ENCODE data around the gene SLC26A3. TPM values are rescaled to one million over a fixed set of nuclear protein-coding genes. Genes with fewer than 3 reads are reported as not detected.

Gene SLC26A3
- total RNA-seq, 1 experiment from 2014 or later = not detected

GRCh38 chr7:107843184-107843583, 40.2 kb upstream of the SLC26A3 start:
- H3K4me1 Mint-ChIP-seq = no peaks in the 10 kb centered on the region
- WGBS (ENCODE audit: extremely low coverage, insufficient read length, low lambda C conversion rate) = no CpG with 5 or more reads among the region's 16 CpGs
- H3K79me1 ChIP-seq (ENCODE audit: insufficient read depth, low read depth, low read length, poor library complexity, severe bottlenecking) = no peaks in the 10 kb centered on the region
- no peaks in the 10 kb centered on the region for H3K79me2 ChIP-seq (ENCODE audit: insufficient read depth, low read length)
- no peak overlapping the region for H3T11ph ChIP-seq (ENCODE audit: low read length)
- H3K27me3 Mint-ChIP-seq (ENCODE audit: low read depth) = no peaks in the 10 kb centered on the region; the same call in 1 of the 2 replicates
- no peak overlapping the region for H2BK15ac ChIP-seq (ENCODE audit: low read depth, low read length)
- no peak overlapping the region for H4K8ac ChIP-seq (replicated peaks; ENCODE audit: insufficient read length, low read depth, low read length)
- H3K36me3 Mint-ChIP-seq (ENCODE audit: insufficient read depth in 1 of 3, low read depth in 3 of 3) = no peaks in the 10 kb centered on the region; a peak in 1 of 7 replicates
- H3K9me3 ChIP-seq (ENCODE audit: control insufficient read depth, low read depth, low read length) = no peaks in the 10 kb centered on the region
- no peaks in the 10 kb centered on the region for H4K20me1 ChIP-seq (ENCODE audit: control insufficient read depth, insufficient read depth, insufficient read length)
- no peak overlapping the region for H3K27ac Mint-ChIP-seq
- peak; percentile 28 for DNase-seq
- H3K23me2 ChIP-seq (ENCODE audit: insufficient read length, low read depth, low read length, poor library complexity, severe bottlenecking) = no peaks in the 10 kb centered on the region
- H3K23ac ChIP-seq (ENCODE audit: insufficient read length, low read depth, low read length) = no peak overlapping the region
- no peak overlapping the region for H2BK20ac ChIP-seq (ENCODE audit: low read depth, low read length, poor library complexity, severe bottlenecking)
- no peak overlapping the region for H2BK5ac ChIP-seq (ENCODE audit: insufficient read length, low read length)
- H3K18ac ChIP-seq (ENCODE audit: insufficient read length, low read depth, low read length) = no peak overlapping the region
- no peak overlapping the region for H2AFZ ChIP-seq (ENCODE audit: low read length)
- TF ChIP-seq, protein P1, sequence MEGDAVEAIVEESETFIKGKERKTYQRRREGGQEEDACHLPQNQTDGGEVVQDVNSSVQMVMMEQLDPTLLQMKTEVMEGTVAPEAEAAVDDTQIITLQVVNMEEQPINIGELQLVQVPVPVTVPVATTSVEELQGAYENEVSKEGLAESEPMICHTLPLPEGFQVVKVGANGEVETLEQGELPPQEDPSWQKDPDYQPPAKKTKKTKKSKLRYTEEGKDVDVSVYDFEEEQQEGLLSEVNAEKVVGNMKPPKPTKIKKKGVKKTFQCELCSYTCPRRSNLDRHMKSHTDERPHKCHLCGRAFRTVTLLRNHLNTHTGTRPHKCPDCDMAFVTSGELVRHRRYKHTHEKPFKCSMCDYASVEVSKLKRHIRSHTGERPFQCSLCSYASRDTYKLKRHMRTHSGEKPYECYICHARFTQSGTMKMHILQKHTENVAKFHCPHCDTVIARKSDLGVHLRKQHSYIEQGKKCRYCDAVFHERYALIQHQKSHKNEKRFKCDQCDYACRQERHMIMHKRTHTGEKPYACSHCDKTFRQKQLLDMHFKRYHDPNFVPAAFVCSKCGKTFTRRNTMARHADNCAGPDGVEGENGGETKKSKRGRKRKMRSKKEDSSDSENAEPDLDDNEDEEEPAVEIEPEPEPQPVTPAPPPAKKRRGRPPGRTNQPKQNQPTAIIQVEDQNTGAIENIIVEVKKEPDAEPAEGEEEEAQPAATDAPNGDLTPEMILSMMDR (conservative IDR thresholded peaks at IDR 0.05) = no peak
- no peak overlapping the region for H3K4me2 ChIP-seq (ENCODE audit: insufficient read depth, insufficient read length, low read length)
- H2AK5ac ChIP-seq (ENCODE audit: insufficient read length, low read length) = no peak overlapping the region
- no peak overlapping the region for H3K27ac ChIP-seq (ENCODE audit: insufficient read length, low read depth, low read length)
- no peak overlapping the region for H2BK12ac ChIP-seq (ENCODE audit: insufficient read length, low read depth, low read length)
- no peaks in the 10 kb centered on the region for H3K27me3 ChIP-seq (ENCODE audit: insufficient read depth, low read length)
- no peak overlapping the region for H2BK120ac ChIP-seq (ENCODE audit: low read depth, low read length, poor library complexity, severe bottlenecking)
- H3K4me1 ChIP-seq (ENCODE audit: insufficient read depth, low read length) = no peaks in the 10 kb centered on the region
- no peak overlapping the region for H4K5ac ChIP-seq (ENCODE audit: insufficient read length, low read depth, low read length)
- no peak overlapping the region for H3K14ac ChIP-seq (ENCODE audit: insufficient read depth, low read length)
- no peak overlapping the region for H3K56ac ChIP-seq (ENCODE audit: insufficient read length, low read depth, low read length)
- no peak overlapping the region for H3K4ac ChIP-seq (ENCODE audit: low read depth, low read length)
- no peak overlapping the region for H3K4me3 Mint-ChIP-seq
- H4K91ac ChIP-seq (ENCODE audit: insufficient read length, low read depth, low read length) = no peak overlapping the region
- peaks cover 7 to 11% of the 10 kb centered on the region in 2 experiments; a peak in 3 of 5 replicates for H3K9me3 Mint-ChIP-seq
- no peak overlapping the region for H3K9ac ChIP-seq (ENCODE audit: extremely low read depth, insufficient read length, low read length)

Data from H9 (cell line).